ENCODE measurements around the gene LPP. TPM values are rescaled to one million over a fixed set of nuclear protein-coding genes. Genes with fewer than 3 reads are reported as not detected.

LPP gene
- total and polyA plus RNA-seq, 2 of the 13 experiments (the other 11 are each of a cell fraction or from before 2014, with no cell fraction given), result 19.2 to 29.9 TPM

GRCh38 chr3:188734395-188734794 is 580.4 kb downstream of the LPP start:
- DNase-seq (ENCODE audit: low spot score) (no peak), ATAC-seq (no peak), FAIRE-seq (no peak)

GRCh38 chr3:188739511-188739910 is 585.6 kb downstream of the LPP start:
- no TSS peak for BruUV-seq (replicated peaks)
- H3K4me3 ChIP-seq (replicated peaks in 1 of 3; ENCODE audit: insufficient read depth in 1 of 3, low read depth in 2 of 3, low read length in 3 of 3), result no peak overlapping the region
- no peaks in the 10 kb centered on the region for H3K27me3 ChIP-seq (ENCODE audit: control insufficient read depth in 1 of 2, insufficient read depth in 2 of 2, low read length in 2 of 2)
- no peak overlapping the region for H3K4me2 ChIP-seq (ENCODE audit: low read depth, low read length)
- peaks cover 48% of the 10 kb centered on the region for H3K4me1 ChIP-seq (ENCODE audit: insufficient read depth, low read length)
- intact Hi-C loops (cut with micrococcal nuclease; ENCODE audit: unreplicated experiment), result no loop called here
- DNase-seq (ENCODE audit: low spot score) (no peak), ATAC-seq (no peak), FAIRE-seq (no peak)
- no peaks in the 10 kb centered on the region for H3K9me3 ChIP-seq (ENCODE audit: low read length)
- no peak overlapping the region for H3K27ac ChIP-seq (ENCODE audit: extremely low read length, insufficient read depth, low read length)
- H4K20me1 ChIP-seq (ENCODE audit: insufficient read depth, low read length), result no peaks in the 10 kb centered on the region
- no peaks in the 10 kb centered on the region; a peak in 1 of 5 replicates for H3K36me3 ChIP-seq (replicated peaks in 1 of 2; ENCODE audit: control insufficient read depth in 1 of 2, insufficient read depth in 2 of 2, low read length in 2 of 2)
- no peak overlapping the region for H3K9ac ChIP-seq (ENCODE audit: insufficient read depth, low read depth, low read length)
- H3K79me2 ChIP-seq (ENCODE audit: insufficient read depth, low read length), result no peaks in the 10 kb centered on the region
- H2AFZ ChIP-seq (ENCODE audit: low read length), result no peak overlapping the region
- ChIA-PET POLR2A (no interaction called here), CTCF (ENCODE audit: low intra/inter-chr PET ratio, low total read pairs) (no interaction called here)
- in situ Hi-C loops (cut with HindIII; ENCODE audit: extremely low pct_ligation_motif_present, low pct_unique_long_range_greater_than_20kb), result loop anchor here (25.0 kb wide), 1 partner anchor 1002 kb away; the partner anchor contains the start of gene BCL6
- TF ChIP-seq CCDC6 (CRISPR knock-in tag; IDR thresholded peaks at IDR 0.05) (no peak), SALL2 (CRISPR knock-in tag; IDR thresholded peaks at IDR 0.05) (no peak), ZNF589 (CRISPR knock-in tag; conservative IDR thresholded peaks at IDR 0.05) (no peak), ZNF775 (CRISPR knock-in tag; IDR thresholded peaks at IDR 0.05; ENCODE audit: borderline replicate concordance) (no peak), CBFB (CRISPR knock-in tag; IDR thresholded peaks at IDR 0.05) (no peak), CAMTA2 (CRISPR knock-in tag; IDR thresholded peaks at IDR 0.05; ENCODE audit: borderline replicate concordance) (no peak), ATAD3A (CRISPR knock-in tag; IDR thresholded peaks at IDR 0.05) (no peak), KIAA2018 (CRISPR knock-in tag; IDR thresholded peaks at IDR 0.05; ENCODE audit: borderline replicate concordance) (no peak), MAFG (CRISPR knock-in tag; IDR thresholded peaks at IDR 0.05) (no peak), ZNF766 (CRISPR knock-in tag; IDR thresholded peaks at IDR 0.05; ENCODE audit: borderline replicate concordance) (no peak)

More at GRCh38 chr3:188734395-188734794, 580.4 kb downstream of the LPP start:
- TF ChIP-seq ZNF329 (CRISPR knock-in tag; IDR thresholded peaks at IDR 0.05; ENCODE audit: low read depth) (0 out of 2 replicates have a peak, but pooled peaks have one; percentile 22), MTA1 (CRISPR knock-in tag; IDR thresholded peaks at IDR 0.05; ENCODE audit: borderline replicate concordance) (no peak), ZNF350 (CRISPR knock-in tag; IDR thresholded peaks at IDR 0.05; ENCODE audit: borderline replicate concordance, low read depth) (no peak), MED13 (CRISPR knock-in tag; IDR thresholded peaks at IDR 0.05) (no peak)
- Histone ChIP-seq H3K4me3 (replicated peaks in 1 of 3; ENCODE audit: insufficient read depth in 1 of 3, low read depth in 2 of 3, low read length in 3 of 3) (no peak overlapping the region), H3K4me1 (ENCODE audit: insufficient read depth, low read length) (peaks cover 12% of the 10 kb centered on the region), H3K4me2 (ENCODE audit: low read depth, low read length) (no peak overlapping the region), H3K9ac (ENCODE audit: insufficient read depth, low read depth, low read length) (no peak overlapping the region), H3K36me3 (replicated peaks in 1 of 2; ENCODE audit: control insufficient read depth in 1 of 2, insufficient read depth in 2 of 2, low read length in 2 of 2) (no peaks in the 10 kb centered on the region; a peak in 1 of 5 replicates), H4K20me1 (ENCODE audit: insufficient read depth, low read length) (no peaks in the 10 kb centered on the region), H2AFZ (ENCODE audit: low read length) (no peak overlapping the region), H3K27me3 (ENCODE audit: control insufficient read depth in 1 of 2, insufficient read depth in 2 of 2, low read length in 2 of 2) (no peaks in the 10 kb centered on the region), H3K79me2 (ENCODE audit: insufficient read depth, low read length) (no peaks in the 10 kb centered on the region), H3K27ac (ENCODE audit: extremely low read length, insufficient read depth, low read length) (no peak overlapping the region), H3K9me3 (ENCODE audit: low read length) (no peaks in the 10 kb centered on the region)
- BruUV-seq (replicated peaks), result no TSS peak
- CTCF ChIA-PET (ENCODE audit: low intra/inter-chr PET ratio, low total read pairs), result no interaction called here
- intact Hi-C loops (cut with micrococcal nuclease; ENCODE audit: unreplicated experiment) (no loop called here), in situ Hi-C loops (cut with HindIII; ENCODE audit: extremely low pct_ligation_motif_present, low pct_unique_long_range_greater_than_20kb) (loop anchor here (25.0 kb wide), 1 partner anchor 997 kb away; the partner anchor contains the start of gene BCL6)
- POLR2A ChIA-PET, result no interaction called here
- WGBS (ENCODE audit: low lambda C conversion rate), result 100% methylated on average over 1 of the region's 1 CpG
